SIG-M5 (cell line): ENCODE measurements around the gene JAG2.

Source experiments
- DNase-seq: peaks from one replicate; lab custom pipeline; 2025; lab: John Stamatoyannopoulos, UW

JAG2 gene

DNA sequence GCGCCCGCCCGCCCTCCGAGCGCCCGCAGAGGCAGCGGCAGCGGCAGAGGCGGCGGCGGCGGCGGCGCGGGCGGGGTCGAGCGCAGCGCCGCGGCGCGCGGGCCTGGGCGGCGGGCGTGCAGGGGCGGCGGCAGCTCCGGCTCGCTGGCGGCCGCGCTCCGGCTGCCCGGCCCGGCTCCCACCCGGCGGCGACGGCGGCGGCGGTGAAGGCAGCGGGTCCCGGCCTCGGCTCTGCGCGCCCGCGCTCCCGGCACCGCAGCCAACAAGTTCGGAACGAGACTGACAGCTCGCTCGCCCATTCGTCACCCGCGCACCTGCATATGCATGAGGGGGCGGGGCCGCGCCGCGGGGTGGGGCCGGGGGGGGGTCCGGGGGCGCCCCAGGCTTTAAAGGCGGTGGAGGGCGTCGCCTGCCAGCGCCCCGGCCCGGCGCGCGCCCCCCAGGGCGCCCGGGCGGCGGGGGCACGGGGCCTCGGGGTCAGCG is at the start of gene JAG2:
Gene JAG2 (minus strand): TSS at position 281 of the 483 bp plus-strand sequence. CDS start 356 bp downstream, outside the sequence.
- no peak for DNase-seq

DNA sequence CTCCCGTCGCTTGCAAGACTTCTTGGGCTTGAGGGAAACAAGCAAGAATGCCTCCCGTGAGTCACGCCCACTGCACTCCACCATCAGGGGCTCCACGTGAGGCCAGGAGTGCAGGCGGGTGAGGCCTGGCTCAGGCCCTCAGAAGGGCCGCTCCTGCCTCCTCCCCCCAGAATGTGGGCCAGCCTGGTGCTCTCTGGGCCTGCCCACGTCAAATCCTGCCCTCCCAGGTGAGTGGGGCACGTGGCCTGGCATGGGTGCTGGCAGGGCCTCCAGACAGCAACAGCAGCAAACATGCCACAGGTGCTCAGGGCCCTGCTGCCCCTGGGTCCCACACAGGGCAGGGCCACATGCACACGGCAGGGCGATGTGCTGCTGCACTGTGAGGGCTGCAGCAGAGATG is 49.2 kb upstream of the JAG2 start:
- no peak for DNase-seq

DNA sequence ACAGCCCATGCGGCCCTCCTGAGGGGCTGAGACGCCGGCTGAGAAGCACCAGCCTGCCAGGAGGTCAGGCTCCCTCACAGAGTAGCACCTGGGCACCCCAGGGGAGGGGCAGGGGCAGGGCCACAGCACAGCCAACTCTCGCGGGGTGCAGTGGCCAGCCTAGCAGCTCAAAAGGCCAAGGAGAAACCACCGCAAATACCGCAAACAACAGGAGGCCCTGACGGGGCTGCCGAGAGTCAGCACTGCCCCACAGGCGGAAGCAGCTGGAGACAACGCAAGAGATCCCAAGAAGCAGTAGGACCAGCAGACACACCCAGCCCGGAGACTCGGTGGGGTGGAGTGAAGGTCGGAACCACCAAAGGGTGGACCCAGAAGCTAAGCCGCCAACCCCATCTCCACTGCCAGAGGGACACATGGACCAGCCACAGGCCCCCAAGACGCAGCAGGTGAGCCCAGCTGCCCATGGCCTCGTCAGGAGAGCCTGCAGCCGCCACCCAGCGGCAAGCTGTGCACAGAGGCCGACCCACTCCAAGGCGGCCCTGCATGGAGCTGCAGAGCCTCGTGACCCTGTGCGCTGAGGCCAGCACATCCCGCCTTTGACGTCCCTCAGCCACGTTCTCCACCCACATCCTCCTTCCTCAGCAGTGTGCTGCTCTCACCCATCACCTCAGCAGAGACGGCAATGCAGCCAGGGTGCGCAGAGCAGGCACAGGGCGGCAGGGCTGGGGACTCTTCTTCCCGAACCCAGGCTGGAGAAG is 48.1 kb upstream of the JAG2 start:
- no peak for DNase-seq

DNA sequence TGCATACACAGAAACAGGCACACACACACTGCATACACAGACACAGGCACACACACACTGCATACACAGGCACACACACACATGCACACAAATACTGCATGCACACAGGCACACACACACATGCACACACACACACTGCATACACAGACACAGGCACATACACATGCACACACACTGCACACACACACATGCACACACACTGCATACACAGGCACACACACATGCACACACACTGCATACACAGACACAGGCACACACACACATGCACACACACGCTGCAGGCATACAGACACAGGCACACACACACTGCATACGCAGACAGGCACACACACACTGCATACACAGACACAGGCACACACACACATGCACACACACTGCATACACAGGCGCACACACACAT is 47.0 kb upstream of the JAG2 start:
- DNase-seq = no peak

DNA sequence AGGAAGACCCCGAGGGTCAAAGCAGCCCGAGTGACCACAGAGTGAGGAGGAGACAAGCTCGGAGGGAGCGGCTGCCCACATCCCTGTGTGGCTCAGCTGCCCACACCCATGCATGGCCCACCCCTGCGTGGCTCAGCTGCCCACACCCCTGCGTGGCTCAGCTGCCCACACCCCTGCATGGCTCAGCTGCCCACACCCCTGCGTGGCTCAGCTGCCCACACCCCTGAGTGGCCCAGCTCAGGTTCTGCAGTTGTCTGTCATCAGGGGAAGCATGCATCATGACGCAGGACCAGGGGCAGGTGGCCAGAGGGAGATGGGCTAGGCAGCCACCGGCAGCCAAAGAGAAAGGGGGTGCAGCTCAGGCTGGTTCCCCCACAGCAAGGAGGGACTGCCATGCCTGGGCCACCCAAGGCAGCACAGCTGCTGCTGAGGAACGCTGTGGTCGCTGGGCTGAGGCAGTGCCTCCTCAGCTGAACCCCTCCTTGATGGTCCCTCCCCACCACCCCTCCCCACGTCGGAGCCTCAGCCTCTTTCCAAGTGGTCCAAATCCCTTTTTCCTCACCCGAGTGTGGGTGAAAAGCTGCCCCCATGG is 45.8 kb upstream of the JAG2 start:
- no peak for DNase-seq

DNA sequence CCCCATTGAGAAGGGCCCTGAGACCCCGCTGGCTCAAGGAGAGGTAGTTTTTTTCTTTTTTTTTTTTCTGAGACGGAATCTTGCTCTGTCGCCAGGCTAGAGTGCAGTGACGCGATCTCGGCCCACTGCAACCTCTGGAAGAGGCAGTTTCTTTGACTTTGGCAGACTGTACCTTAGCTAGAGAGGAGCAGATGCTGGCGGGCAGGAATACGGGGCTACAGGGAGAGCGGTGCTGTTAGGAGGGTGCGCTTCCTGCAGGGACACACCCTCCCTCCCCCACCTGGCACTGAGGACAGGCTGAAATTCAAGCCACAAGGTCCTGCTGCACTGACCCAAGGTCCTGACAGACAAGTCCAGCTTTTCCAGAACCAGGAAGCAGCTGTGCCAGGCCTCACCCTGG is 44.8 kb upstream of the JAG2 start:
- DNase-seq = no peak

DNA sequence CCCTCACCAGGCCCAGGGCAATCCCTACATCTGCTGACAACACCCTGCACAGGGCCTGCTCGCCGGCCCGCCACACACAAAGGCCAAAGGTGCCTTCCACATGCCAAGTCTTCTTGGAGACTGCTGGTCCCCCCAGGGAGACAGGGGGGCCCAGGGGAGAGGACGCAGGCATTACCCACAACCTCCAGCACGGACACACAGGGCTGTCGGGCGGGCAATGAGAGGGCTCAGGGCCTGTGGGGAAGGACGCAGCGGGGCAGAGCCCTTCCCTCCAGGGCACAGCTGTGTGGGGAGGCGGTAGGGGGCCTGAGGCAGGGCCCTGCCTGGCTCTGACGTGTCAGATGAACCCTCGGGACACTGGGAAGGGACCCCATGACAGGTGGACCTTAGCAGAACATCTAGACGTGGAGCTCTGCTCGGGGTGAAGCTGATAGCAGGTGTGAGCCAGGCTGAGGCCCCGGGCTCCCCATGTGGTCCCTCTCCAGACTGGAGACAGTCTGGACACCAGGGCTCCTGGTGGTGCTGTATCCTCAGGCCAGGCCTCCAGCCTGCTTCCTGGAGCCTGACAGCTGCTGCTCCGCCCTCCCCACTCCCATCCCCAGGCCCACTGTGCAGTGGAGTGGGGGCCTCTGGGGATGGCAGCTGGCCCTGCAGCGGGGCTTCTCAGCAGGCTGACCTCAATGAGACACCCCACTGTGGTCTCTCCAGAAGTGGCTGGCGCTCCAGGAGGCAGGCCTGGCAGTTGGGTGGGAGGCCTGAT is 44.1 kb upstream of the JAG2 start:
- no peak for DNase-seq

DNA sequence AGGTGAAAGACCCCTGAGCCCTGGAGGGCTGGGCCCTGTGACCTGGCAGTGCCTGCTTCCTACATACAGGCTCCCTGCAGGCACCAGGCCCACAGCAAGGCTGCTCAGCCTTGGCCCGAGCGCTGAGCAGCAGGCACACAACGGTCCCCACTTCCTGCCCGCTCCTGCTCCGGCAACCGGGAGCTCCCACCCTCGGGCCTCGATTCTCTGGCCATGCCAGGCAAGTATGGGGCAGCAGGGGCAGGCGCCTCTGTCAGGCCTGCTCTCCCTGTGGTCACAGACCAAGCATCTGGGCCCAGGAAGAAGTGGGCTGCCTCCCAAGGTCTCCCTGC is 43.1 kb upstream of the JAG2 start:
- DNase-seq = no peak

DNA sequence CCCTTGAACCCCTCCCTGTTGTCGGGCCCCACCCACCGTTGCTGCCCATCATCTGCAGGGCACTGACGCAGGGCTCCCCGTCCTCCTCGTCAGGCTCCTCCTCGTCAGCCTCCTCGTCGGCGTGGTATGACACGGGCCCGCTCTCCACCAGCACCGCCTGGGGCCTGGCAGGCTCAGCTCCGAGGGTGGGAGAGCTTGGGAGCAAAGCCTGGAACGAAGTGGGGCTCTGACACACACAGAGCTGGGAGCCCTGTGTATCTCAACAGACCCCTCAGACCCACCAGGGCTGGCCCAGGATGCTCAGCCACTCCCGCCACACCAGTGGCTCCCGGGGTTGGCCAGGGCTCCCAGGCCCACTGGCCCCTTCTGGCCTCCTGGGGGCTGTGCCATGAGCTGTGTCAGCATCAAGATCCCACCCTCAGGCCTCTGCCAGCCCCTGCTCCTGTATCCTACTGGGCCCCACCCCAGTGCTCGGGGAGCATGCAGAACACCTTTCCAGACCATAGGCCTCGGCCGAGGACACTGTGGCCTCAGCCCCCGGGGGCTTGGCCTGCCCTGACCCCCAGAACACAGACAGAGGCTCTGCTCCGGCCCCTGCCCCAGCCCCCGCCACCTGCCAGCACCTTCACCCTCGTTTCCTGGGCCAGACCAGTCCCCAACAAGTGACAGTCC is 42.6 kb upstream of the JAG2 start:
- no peak for DNase-seq

DNA sequence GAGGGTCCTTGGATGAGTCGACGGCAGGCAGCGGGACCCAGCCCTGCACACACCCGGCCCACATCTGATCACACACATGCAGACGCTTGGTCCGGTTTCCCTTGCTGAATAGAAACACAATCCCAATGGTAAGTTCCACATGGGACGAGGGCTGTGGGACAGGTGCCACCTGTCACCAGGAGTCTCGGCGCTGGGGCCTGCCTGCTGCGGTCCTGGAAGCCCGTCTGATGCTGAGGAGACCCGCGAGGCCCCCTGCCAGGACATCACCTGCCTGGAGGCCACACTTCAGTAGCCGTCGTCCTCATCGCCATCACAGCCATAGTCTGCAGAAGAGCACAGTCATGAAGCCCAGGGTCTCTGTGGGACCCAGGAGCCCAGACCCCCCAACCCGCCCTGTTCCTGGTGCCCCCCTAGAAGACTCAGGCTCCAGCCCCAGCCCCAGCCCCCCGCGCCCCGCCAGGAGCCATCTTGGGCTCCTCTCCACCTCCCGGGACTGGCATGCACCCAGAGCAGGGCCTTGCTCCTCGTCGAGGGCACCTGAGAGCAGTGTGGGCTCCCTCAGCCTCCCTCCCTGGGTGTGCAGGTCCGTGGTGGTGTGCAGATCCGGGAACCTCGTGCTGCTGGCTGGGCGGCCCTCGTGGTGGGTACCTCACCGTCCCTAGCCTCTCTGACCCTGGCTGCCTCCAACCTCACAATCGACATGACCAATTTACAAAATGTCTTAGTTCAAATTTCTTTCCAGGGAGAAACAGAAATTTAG is 41.9 kb upstream of the JAG2 start:
- no peak for DNase-seq

DNA sequence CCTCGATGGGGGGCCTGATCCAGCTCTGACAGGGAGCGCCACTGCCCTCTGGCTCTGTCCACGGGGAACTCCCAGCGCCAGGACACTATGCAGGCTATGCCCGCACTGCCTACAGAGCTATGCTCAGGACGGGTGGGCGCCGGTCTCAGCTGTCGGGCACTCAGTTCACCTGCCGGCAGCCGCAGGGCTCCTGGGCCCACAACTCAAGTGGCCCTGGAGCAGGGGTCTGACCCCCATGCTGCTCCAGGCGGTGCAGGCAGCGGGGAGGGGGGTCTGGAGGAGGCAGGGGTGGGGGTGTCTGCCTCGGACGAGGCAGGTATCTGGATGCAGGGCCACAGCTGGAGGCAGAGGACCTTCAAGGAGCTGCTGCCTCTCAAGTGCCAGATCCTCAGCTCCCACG is 41.1 kb upstream of the JAG2 start:
- no peak for DNase-seq

DNA sequence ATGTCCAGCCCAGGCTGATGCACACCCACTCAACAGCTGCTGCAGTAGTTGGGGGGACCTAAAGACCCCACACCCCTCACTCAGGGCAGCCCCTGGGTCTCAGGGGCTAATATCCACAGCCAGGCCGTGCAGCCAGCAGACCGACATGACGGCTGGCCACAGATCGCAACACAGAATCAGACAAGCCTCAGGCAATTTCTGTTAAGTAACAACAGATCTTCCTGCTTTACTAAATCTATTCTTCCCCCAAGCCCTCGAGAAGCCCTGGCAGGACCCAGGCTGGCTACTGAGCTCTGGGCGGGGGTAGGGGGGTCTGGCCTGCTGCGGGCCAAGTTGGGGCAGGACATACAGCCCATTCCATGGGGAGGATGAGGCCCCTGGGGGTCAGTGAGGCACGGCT is 40.5 kb upstream of the JAG2 start:
- no peak for DNase-seq

DNA sequence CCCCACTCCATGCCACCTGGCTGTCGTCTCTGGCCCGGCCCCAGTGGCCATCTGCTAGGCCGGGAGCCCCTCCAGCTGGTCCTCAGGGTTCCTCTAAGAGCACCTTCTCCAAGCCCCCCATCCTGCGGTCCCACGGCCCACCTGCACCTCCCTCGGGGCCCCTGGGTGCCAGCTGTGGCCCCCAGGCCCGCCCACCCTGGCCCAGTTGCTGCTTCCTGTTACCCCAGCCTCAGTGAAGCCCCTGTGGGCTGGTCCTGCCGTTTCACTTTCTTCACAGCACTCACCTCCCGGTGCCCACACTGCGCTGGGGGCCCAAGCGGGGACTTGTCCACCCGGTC is 40.1 kb upstream of the JAG2 start:
- DNase-seq = no peak

DNA sequence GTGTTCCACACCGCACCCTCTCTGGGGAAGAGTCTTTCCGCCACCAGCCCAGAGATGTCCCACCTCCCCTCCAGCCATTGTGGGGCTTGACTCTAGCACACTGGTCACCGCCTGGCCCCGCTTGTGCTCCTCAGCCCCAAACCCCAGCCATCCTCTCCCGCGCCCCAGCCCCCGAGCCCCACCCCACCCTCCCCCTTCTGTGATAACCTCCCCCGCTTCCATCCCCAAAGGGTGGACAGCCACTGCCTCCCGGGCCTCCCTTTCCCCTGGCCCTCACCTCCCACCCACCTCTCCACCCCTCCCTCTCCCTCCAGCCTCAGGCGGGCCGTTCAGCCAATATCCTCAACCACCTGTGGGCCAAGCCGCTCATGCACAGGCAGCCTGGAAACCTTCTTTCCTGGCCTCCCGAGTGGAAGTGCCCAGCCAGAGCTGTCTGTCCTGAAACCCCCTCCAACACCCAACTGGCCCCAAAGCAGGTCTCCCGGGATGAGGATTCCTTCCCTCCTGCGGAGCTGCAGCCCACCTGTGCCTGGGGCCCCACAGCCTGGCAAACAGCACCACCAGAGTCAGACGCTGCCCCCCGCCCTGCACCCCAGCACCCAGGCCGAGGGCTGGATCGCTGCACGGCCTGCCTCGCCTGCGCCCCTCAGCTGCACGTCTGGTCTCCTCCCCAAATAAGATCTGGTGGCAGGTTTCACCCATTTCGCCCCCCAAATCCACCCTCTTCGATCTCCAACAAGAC is 39.6 kb upstream of the JAG2 start:
- no peak for DNase-seq

DNA sequence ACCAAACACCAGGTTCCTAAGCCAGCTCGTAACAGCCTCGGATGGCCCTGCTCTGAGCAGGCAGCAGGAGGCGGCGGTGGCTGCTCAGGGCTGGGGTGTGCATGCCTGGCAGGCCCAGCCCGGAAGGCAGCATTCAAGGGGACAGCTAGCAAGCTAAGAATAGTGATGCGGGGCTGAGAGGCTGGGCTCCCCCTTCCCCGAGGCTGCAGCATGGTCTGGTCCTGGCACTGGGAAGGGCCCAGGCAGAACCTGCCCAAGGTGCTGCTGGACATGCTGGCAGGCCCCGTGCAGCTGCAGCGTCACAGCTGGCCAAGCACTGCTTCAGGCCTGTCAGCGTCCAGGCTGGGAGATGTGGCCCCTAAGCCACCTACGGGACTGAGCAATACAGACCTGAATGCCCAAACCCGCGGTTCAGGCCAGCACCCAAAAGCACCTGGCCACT is 38.9 kb upstream of the JAG2 start:
- no peak for DNase-seq

DNA sequence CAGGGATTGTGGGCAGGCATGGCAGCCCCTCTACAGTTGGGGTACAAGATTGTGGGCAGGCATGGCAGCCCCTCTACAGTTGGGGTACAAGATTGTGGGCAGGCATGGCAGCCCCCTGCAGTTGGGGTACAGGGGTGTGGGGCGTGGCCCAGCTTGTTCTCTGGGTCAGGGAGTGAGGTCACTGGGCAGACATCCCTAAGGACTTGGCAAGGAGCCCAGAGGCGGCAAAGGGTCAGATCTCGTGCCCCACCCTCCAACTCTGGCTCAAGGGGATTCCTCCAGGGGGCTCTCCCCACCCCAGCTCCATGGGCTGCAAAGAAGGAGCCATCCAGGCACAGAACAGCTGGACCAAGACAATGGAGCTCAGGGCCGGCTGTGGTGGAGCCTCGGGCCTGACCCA is 38.3 kb upstream of the JAG2 start:
- DNase-seq = no peak

DNA sequence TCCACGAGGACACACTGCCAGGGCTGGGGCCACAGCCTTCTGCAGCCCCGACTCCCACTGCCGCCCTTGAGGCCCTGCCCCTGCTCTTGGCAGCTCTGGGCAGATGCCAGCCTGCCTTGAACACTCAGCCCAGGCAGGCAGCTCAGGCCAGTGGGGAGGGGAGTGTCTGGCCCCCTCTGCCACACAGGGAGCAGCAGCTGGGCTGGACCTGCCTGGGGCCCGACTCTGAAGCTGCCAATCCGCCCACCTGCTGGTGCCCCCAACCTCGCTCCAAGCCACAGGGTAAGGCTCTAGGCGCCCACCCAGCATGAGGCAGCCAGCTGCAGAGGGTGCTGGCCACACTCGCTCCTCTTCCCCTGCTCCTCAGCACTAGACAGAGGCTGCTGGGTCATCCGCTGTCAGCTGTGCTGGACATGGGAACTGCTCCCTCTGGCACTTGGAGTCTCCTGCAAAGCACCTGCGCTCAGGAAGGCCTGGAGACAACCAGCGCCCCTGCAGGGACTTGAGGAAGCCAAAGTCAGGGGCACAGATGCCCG is 37.2 kb upstream of the JAG2 start:
- DNase-seq = no peak

DNA sequence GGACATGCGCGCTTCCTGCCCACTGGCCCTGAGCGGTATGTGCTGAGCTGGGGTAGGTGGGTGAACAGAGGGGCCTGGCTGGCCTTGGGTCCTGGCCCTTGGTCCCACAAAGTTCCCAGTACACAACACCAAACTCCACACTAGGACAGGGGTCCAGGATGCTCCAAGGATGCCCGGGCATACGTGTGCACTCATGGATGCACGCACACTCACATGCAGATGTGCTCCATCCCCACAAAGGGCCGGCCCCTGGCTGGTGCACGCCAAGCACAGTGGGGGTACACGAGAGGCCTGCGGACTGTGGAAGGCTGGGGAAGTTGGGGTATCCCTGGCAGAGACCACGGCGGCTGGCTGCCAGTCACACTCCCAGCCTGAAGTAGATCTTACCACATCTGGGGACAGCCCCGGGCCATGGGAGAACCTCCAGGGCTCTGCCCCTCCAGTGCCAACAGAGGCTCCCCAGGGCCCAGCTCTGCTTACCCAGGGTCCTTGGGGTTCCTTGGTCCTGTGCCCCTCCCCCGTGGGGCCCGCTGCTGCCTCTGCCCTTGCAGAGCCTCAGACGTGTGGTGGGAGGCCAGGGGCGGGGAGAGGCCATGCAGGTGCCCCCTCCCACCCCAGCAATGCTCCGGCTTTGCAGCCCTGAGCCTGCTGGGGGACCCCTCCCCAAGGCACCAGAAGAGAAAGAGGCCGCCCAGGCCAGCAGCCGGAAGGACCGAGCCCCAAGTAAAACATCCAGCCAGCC is 36.5 kb upstream of the JAG2 start:
- no peak for DNase-seq

DNA sequence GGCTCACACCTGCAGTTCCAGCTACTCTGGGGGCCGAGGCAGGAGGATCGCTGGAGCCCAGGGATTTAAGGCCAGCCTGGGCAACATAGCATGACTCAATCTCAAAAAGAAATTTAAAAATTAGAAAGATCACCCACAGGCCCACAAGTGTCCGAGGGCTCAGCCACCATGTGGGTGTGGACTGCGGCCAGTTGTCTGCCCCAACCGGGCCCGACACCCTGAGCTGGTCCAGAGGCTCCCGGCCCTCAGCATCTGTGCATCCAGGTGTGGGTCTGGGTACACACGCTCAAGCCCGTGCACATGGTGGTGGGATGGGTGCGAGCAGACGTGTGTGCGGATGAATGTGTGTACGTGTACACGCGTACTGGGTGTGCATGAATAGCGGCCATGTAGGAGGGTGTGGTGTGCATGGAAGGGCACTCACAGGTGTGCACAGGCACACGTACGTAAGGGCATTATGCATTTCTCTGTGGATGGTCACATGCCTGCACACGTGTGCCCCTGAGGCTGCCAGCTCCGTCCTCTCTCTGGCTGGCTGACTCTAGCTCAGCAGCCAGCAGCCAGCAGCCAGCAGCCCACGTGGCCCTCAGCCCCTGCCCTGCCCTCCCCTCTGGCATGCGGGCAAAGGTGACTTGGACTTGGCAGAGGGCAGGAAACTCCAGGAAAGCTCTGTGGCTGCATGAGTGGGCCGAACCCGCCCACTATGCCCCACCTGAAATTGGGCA is 35.8 kb upstream of the JAG2 start:
- DNase-seq = no peak

DNA sequence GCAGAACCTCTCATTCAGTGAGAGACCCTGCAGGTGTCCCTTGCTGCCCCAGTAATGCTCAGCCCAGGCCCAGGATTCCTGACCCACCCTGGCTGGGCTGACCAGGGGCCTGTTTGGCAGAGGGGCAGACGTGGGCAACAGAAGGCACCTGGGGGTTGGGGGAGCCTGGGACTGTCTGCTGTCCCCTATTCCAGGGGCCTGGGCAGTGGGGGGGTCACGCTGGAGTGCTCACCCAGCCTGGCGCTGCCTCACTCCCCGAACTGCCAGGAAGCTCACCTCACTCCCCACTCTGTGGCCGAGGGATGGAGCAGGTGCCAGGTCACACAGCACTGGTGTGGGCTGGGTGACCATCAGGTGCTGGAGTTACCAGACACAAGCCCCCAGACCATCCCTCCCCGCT is 35.1 kb upstream of the JAG2 start:
- DNase-seq = no peak
